Prostate gland (tissue), 2 donors: ENCODE results near the gene OR3A1.
"Not testable (repeated sequence)": the region's sequence is repeated elsewhere in the genome, so short reads cannot be mapped to it uniquely, and the experiment has no call there.

Experiments used
- CTCF ChIP-seq, 4 experiments: fragments of 200-600 bp in 2 of 4; fragments of 450-650 bp in 2 of 4; sonication (generic) in 2 of 4; IDR thresholded peaks; 1 replicate in 3 of 4; 2 replicates in 1 of 4; pipeline ENCODE4 v1.5.1; 2016 to 2019; ENCODE audit warnings: antibody characterized with exemption in 4 of 4, mild to moderate bottlenecking in 2 of 4, moderate library complexity in 2 of 4
- POLR2A ChIP-seq: fragments of 450-650 bp; IDR thresholded peaks from one replicate; pipeline ENCODE4 v1.6.1; 2016; ENCODE audit warnings: antibody characterized with exemption, mild to moderate bottlenecking

DNA sequence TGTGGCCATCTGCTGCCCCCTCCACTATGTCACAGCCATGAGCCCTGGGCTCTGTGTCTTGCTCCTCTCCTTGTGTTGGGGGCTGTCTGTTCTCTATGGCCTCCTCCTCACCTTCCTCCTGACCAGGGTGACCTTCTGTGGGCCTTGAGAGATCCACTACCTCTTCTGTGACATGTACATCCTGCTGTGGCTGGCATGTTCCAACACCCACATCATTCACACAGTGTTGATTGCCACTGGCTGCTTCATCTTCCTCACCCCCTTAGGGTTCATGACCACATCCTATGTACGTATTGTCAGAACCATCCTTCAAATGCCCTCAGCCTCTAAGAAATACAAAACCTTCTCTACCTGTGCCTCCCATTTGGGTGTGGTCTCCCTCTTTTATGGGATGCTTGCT, 57.1 kb downstream of the OR3A1 start:
- TF ChIP-seq CTCF (IDR thresholded peaks at IDR 0.05); POLR2A: not testable (repeated sequence)
